Stimulated activated CD8-positive, alpha-beta memory T cell treated with anti-CD3 and anti-CD28 coated beads, Interleukin-15, amount 100 ng/mL, for 4 hours (primary cell): ENCODE measurements around the gene ZSCAN5A.
"Not testable (repeated sequence)": the region's sequence is repeated elsewhere in the genome, so short reads cannot be mapped to it uniquely, and the experiment has no call there.

Source experiments
- DNase-seq, 2 donors: peaks; one replicate each; pipeline ENCODE4 v3.0.0-alpha.2; 2020; ENCODE audit warnings: low read depth in 2 of 2

The ZSCAN5A gene

GRCh38 chr19:56314381-56315076, at the start of gene ZSCAN5A:
ZSCAN5A (minus strand) TSS chr19:56314839; CDS start chr19:56225046, 89,793 bp downstream.
- peak; percentile 95 to 97 for DNase-seq

- no peak for DNase-seq
Observed at GRCh38 chr19:56360841-56361240, 46.2 kb upstream of the ZSCAN5A start.

GRCh38 chr19:56356944-56357343, 42.3 kb upstream of the ZSCAN5A start:
- DNase-seq = no peak

- DNase-seq = no peak
Observed at GRCh38 chr19:56355517-56355916, 40.9 kb upstream of the ZSCAN5A start.

- DNase-seq = no peak
Observed at GRCh38 chr19:56351208-56351607, 36.6 kb upstream of the ZSCAN5A start.

- peak in 1 of 2 donors; percentile 25 for DNase-seq
Observed at GRCh38 chr19:56350416-56351045, 35.9 kb upstream of the ZSCAN5A start.

GRCh38 chr19:56348289-56348877, 33.7 kb upstream of the ZSCAN5A start:
- DNase-seq = no peak

GRCh38 chr19:56347163-56347778, 32.6 kb upstream of the ZSCAN5A start:
- no peak for DNase-seq

GRCh38 chr19:56341948-56342347, 27.3 kb upstream of the ZSCAN5A start:
- DNase-seq = no peak

- DNase-seq = not testable (repeated sequence)
Observed at GRCh38 chr19:56339031-56339430, 24.4 kb upstream of the ZSCAN5A start.

- not testable (repeated sequence) for DNase-seq
Observed at GRCh38 chr19:56337077-56337476, 22.4 kb upstream of the ZSCAN5A start.

GRCh38 chr19:56335371-56335770, 20.7 kb upstream of the ZSCAN5A start:
- not testable (repeated sequence) for DNase-seq

- no peak for DNase-seq
Observed at GRCh38 chr19:56333506-56333905, 18.9 kb upstream of the ZSCAN5A start.

GRCh38 chr19:56332695-56333094, 18.1 kb upstream of the ZSCAN5A start:
- no peak for DNase-seq

- no peak for DNase-seq
Observed at GRCh38 chr19:56324436-56324835, 9.8 kb upstream of the ZSCAN5A start.

- no peak for DNase-seq
Observed at GRCh38 chr19:56321989-56322440, 7.4 kb upstream of the ZSCAN5A start.

GRCh38 chr19:56321254-56321988, 6.8 kb upstream of the ZSCAN5A start:
- DNase-seq = no peak

GRCh38 chr19:56319991-56320390, 5.4 kb upstream of the ZSCAN5A start:
- DNase-seq = no peak

- DNase-seq = no peak
Observed at GRCh38 chr19:56317749-56318148, 3.1 kb upstream of the ZSCAN5A start.

GRCh38 chr19:56316728-56317127, 2.1 kb upstream of the ZSCAN5A start:
- DNase-seq = no peak

GRCh38 chr19:56315077-56315828, 614 bp upstream of the ZSCAN5A start:
- peak; percentile 80 to 90 for DNase-seq
